ENCODE results near the gene PTPRK.

The PTPRK gene

DNA sequence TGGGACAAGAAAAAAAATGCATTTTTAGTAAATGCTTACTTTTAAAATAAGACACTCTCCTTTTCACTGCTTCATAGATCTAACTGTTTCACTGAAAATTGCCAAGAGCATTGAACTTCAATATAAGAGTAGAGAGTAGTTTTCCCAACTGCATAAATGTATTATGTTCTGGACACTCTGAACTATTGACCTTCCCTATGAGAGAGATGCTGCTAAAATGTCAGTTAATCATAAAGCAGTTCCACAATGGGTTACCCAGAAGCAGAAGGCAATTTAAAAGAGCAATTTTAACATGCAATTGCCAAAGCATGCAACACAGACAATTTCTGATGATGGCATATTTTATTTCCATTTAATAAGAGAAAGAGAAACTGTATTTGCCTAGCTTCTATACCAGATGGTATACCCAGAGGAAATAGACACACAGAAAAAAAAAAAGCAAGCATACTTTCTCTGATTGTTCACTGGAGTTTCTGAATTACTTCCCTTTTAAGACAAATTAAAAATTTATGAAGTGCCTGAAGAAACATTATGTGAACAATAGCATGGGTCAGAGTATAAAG, 340.4 kb downstream of the PTPRK start:
- H3K4me3 ChIP-seq (ENCODE audit: low read depth, low read length): no peak overlapping the region
- peaks cover 10% of the 10 kb centered on the region; the same call in 1 of the 2 replicates for H3K36me3 ChIP-seq (ENCODE audit: control insufficient read depth, insufficient read depth, low read length)
- no peaks in the 10 kb centered on the region for H3K27me3 ChIP-seq (ENCODE audit: control insufficient read depth, insufficient read depth, low read length)
- H3K4me1 ChIP-seq (ENCODE audit: control insufficient read depth, insufficient read depth, low read length): no peaks in the 10 kb centered on the region
- no peaks in the 10 kb centered on the region for H3K9me3 ChIP-seq (ENCODE audit: control insufficient read depth, insufficient read depth, low read depth, low read length)
- H3K27ac ChIP-seq (ENCODE audit: low read depth, low read length): no peak overlapping the region
- no peak overlapping the region for H3K9ac ChIP-seq (ENCODE audit: low read length)

DNA sequence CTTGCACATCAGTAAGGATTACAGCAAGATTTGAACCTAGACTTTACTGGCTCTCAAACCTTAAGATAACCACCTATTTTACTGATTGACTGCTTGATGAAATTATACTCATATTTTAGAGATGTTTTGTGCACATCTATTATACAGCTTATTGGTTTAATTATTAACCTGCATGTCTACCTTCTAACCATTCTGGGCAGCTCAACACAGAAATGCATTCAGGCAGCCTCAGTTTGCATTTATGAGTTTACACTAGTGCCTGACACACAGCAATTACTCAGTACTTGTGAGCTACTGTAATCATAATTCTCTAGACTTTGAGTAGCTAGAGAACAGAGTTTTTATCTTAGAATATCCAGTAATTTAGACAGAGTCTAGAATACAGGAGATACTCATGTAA, 345.7 kb downstream of the PTPRK start:
- H3K4me1 ChIP-seq (ENCODE audit: control insufficient read depth, insufficient read depth, low read length): no peaks in the 10 kb centered on the region
- no peaks in the 10 kb centered on the region for H3K36me3 ChIP-seq (ENCODE audit: control insufficient read depth, insufficient read depth, low read length)
- H3K27ac ChIP-seq (ENCODE audit: low read depth, low read length): no peak overlapping the region
- H3K4me3 ChIP-seq (ENCODE audit: low read depth, low read length): no peak overlapping the region
- H3K9ac ChIP-seq (ENCODE audit: low read length): no peak overlapping the region
- no peaks in the 10 kb centered on the region for H3K9me3 ChIP-seq (ENCODE audit: control insufficient read depth, insufficient read depth, low read depth, low read length)
- no peaks in the 10 kb centered on the region for H3K27me3 ChIP-seq (ENCODE audit: control insufficient read depth, insufficient read depth, low read length)

DNA sequence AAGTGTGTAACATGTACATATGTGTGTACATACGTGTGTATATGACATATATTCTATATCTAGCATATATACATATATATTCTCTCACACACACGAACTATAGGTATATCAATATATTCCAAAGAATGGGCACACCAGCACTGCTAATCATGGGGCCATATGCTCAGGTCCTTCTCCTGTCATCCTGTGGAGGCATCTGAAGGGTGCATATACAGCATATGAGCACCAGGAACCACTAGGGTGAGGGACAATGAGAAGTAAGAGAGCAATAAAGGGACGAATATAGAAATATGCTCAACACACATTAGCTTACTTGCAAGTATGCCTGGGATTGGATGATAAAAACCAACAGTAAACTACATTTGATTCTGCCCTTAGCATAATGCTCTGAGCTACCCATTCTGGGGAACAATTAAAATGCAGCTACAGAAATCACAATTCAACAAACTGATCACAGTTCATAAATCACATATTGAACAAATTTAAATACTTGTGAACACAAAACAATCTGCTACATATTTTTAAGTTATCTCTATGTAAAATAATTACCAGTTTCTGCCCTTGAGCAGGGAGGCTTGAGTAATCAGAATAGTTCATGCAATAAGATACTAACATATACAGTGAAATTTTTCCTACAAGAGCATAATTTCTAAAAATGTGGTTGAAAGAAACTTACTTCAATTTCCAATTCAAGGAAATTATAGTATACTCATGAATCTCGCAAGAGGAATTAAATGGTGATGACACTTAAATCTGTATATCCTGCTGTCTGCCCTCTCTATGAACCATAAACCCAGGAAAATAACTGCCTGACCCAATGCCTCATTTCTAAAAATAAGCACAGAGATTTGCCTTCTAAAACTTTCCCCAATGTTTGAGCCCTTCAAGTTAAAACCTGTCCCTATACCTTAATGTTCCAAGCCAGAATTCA, 347.4 kb downstream of the PTPRK start:
- Histone ChIP-seq H3K9ac (ENCODE audit: low read length) (no peak overlapping the region), H3K27ac (ENCODE audit: low read depth, low read length) (no peak overlapping the region), H3K27me3 (ENCODE audit: control insufficient read depth, insufficient read depth, low read length) (no peaks in the 10 kb centered on the region), H3K4me3 (ENCODE audit: low read depth, low read length) (no peak overlapping the region), H3K36me3 (ENCODE audit: control insufficient read depth, insufficient read depth, low read length) (no peaks in the 10 kb centered on the region), H3K9me3 (ENCODE audit: control insufficient read depth, insufficient read depth, low read depth, low read length) (no peaks in the 10 kb centered on the region), H3K4me1 (ENCODE audit: control insufficient read depth, insufficient read depth, low read length) (no peaks in the 10 kb centered on the region)

DNA sequence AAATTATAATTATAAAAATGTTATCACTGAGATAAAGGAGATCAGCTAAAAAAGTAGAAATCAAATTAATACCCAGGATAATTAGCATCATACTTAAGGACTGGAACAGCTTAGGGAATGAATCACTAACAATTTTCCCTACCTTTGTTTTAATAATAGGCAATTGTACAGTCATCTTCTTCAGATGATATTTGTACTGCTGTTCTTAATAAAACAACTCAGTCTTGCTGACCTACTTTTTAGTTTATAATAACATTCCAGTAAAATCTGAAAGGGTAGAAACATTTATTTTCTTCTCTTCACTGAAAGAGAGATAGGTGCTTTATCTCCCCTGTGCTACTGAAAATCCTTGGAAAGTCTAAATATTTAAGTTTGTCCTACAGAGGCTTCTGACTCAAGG, 348.3 kb downstream of the PTPRK start:
- Histone ChIP-seq H3K27ac (ENCODE audit: low read depth, low read length) (no peak overlapping the region), H3K4me1 (ENCODE audit: control insufficient read depth, insufficient read depth, low read length) (no peaks in the 10 kb centered on the region), H3K27me3 (ENCODE audit: control insufficient read depth, insufficient read depth, low read length) (no peaks in the 10 kb centered on the region), H3K9me3 (ENCODE audit: control insufficient read depth, insufficient read depth, low read depth, low read length) (no peaks in the 10 kb centered on the region), H3K4me3 (ENCODE audit: low read depth, low read length) (no peak overlapping the region), H3K9ac (ENCODE audit: low read length) (no peak overlapping the region), H3K36me3 (ENCODE audit: control insufficient read depth, insufficient read depth, low read length) (no peaks in the 10 kb centered on the region)

DNA sequence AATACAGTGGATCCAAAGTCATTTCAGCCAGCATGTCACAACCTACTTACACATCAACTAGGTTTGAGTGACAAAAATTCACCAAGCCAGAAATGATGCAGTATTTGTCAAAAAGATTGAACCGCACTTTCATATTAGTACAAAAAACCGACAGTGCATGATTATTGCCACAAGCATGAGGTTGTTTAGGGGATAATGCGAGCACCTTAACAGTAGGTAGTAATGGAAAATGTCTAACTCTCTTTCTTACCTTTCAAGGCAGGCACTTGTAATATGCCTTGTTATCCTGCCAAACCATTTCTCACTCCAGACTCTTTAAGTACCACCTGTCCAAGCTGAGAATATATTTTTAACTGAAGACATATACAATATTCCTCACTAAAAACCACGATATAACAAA, 349.2 kb downstream of the PTPRK start:
- H3K36me3 ChIP-seq (ENCODE audit: control insufficient read depth, insufficient read depth, low read length): no peaks in the 10 kb centered on the region
- no peaks in the 10 kb centered on the region for H3K9me3 ChIP-seq (ENCODE audit: control insufficient read depth, insufficient read depth, low read depth, low read length)
- no peak overlapping the region for H3K9ac ChIP-seq (ENCODE audit: low read length)
- H3K27ac ChIP-seq (ENCODE audit: low read depth, low read length): no peak overlapping the region
- H3K4me3 ChIP-seq (ENCODE audit: low read depth, low read length): no peak overlapping the region
- no peaks in the 10 kb centered on the region for H3K4me1 ChIP-seq (ENCODE audit: control insufficient read depth, insufficient read depth, low read length)
- no peaks in the 10 kb centered on the region for H3K27me3 ChIP-seq (ENCODE audit: control insufficient read depth, insufficient read depth, low read length)

DNA sequence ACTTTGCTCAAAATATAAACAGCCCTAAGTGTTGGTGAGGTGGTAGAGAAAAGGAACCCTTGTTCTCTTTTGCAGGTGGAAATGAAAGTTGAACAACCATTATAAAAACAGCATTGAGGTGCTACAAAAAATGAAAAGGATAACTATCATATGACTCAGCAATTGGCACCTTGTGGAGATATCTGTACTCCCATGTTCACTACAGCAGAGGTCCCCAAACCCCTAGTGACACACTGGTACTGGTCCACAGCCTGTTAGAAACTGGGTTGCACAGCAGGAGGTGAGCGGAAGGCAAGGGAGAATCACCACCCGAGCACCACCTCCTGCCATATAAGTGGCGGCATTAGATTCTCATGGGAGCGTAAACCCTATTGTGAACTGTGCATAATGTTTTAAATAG, 352.2 kb downstream of the PTPRK start:
- Histone ChIP-seq H3K27me3 (ENCODE audit: control insufficient read depth, insufficient read depth, low read length) (no peaks in the 10 kb centered on the region), H3K27ac (ENCODE audit: low read depth, low read length) (no peak overlapping the region), H3K9ac (ENCODE audit: low read length) (no peak overlapping the region), H3K9me3 (ENCODE audit: control insufficient read depth, insufficient read depth, low read depth, low read length) (no peaks in the 10 kb centered on the region), H3K4me3 (ENCODE audit: low read depth, low read length) (no peak overlapping the region), H3K36me3 (ENCODE audit: control insufficient read depth, insufficient read depth, low read length) (no peaks in the 10 kb centered on the region), H3K4me1 (ENCODE audit: control insufficient read depth, insufficient read depth, low read length) (no peaks in the 10 kb centered on the region)

DNA sequence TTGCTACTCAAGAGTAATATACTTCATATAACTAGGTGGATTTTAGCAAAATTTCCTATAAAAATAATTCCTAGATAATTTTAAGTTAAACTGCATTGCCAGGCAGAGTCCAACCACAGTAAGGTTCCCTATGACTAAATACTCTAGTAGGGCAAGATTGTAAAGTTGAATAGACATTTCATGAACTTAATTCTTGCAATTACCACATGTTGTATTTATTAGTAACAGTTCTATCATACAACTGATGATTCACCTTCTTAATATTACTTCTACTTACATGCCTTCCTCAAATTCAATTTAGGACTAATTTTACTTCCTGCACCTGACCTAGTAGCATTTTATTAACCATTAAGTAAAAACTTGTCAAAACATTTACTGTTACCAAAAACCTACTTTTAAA, 352.8 kb downstream of the PTPRK start:
- Histone ChIP-seq H3K4me1 (ENCODE audit: control insufficient read depth, insufficient read depth, low read length) (no peaks in the 10 kb centered on the region), H3K4me3 (ENCODE audit: low read depth, low read length) (no peak overlapping the region), H3K27ac (ENCODE audit: low read depth, low read length) (no peak overlapping the region), H3K9ac (ENCODE audit: low read length) (no peak overlapping the region), H3K9me3 (ENCODE audit: control insufficient read depth, insufficient read depth, low read depth, low read length) (no peaks in the 10 kb centered on the region), H3K27me3 (ENCODE audit: control insufficient read depth, insufficient read depth, low read length) (no peaks in the 10 kb centered on the region), H3K36me3 (ENCODE audit: control insufficient read depth, insufficient read depth, low read length) (no peaks in the 10 kb centered on the region)

DNA sequence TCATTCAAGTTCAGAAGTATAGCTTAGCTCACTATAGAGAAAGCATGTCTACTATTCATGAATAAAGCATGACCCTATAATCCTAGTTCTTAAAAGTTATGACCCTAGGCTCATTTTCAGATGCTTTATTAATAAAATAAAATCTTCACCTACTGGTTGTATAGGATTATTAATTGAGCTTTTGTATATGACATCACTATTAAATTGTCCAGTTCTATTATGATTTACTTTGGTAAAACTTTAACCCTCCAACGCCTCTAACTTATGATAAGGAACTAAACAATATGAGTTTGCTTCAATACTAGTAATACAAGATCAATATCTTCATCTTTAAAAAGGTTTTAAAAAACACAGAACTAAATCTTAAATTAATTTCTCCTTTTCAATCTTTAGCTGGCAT, 356.1 kb downstream of the PTPRK start:
- H3K9ac ChIP-seq (ENCODE audit: low read length): no peak overlapping the region
- H3K4me1 ChIP-seq (ENCODE audit: control insufficient read depth, insufficient read depth, low read length): no peaks in the 10 kb centered on the region
- H3K27me3 ChIP-seq (ENCODE audit: control insufficient read depth, insufficient read depth, low read length): no peaks in the 10 kb centered on the region
- no peaks in the 10 kb centered on the region for H3K36me3 ChIP-seq (ENCODE audit: control insufficient read depth, insufficient read depth, low read length)
- H3K27ac ChIP-seq (ENCODE audit: low read depth, low read length): no peak overlapping the region
- no peaks in the 10 kb centered on the region for H3K9me3 ChIP-seq (ENCODE audit: control insufficient read depth, insufficient read depth, low read depth, low read length)
- no peak overlapping the region for H3K4me3 ChIP-seq (ENCODE audit: low read depth, low read length)

DNA sequence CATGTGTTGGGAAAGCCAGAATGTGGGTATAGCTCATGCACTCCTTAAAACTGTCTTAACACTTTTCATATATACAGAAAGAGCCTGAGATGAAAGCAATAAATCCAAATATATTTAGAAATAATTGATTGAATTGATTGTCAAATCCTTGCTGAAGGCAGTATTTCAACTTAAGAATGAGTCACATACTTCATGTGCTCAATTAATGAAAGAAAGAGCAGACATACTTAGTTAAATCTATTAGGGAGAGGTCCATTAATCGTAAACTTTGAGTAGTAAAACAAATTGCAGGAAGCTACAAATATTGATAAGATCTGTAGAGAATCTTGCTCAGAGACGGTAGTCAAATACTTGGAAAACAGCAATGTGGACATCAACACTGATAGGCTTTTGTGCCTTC, 358.0 kb downstream of the PTPRK start:
- no peaks in the 10 kb centered on the region for H3K36me3 ChIP-seq (ENCODE audit: control insufficient read depth, insufficient read depth, low read length)
- H3K27me3 ChIP-seq (ENCODE audit: control insufficient read depth, insufficient read depth, low read length): no peaks in the 10 kb centered on the region
- H3K4me1 ChIP-seq (ENCODE audit: control insufficient read depth, insufficient read depth, low read length): no peaks in the 10 kb centered on the region
- H3K27ac ChIP-seq (ENCODE audit: low read depth, low read length): no peak overlapping the region
- no peak overlapping the region for H3K9ac ChIP-seq (ENCODE audit: low read length)
- H3K4me3 ChIP-seq (ENCODE audit: low read depth, low read length): no peak overlapping the region
- no peaks in the 10 kb centered on the region for H3K9me3 ChIP-seq (ENCODE audit: control insufficient read depth, insufficient read depth, low read depth, low read length)

DNA sequence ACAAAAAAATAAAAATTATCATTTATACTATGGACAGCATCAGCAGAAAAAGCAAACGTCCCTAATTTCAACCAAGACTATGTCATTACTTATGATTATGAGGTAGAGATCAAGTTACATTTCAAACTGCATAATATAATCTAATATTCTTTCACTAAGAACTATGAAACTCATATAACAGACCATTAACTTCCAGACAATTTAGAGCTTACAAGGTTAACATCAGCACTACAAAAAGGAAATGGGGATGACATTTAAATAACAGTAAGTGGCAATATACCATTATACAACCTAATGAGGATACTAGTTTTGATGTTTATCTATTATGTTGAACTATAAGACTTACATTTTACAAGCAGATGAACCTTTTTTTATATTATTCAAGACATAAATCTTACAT, 358.6 kb downstream of the PTPRK start:
- Histone ChIP-seq H3K27ac (ENCODE audit: low read depth, low read length) (no peak overlapping the region), H3K27me3 (ENCODE audit: control insufficient read depth, insufficient read depth, low read length) (no peaks in the 10 kb centered on the region), H3K9ac (ENCODE audit: low read length) (no peak overlapping the region), H3K4me1 (ENCODE audit: control insufficient read depth, insufficient read depth, low read length) (no peaks in the 10 kb centered on the region), H3K4me3 (ENCODE audit: low read depth, low read length) (no peak overlapping the region), H3K9me3 (ENCODE audit: control insufficient read depth, insufficient read depth, low read depth, low read length) (no peaks in the 10 kb centered on the region), H3K36me3 (ENCODE audit: control insufficient read depth, insufficient read depth, low read length) (no peaks in the 10 kb centered on the region)

DNA sequence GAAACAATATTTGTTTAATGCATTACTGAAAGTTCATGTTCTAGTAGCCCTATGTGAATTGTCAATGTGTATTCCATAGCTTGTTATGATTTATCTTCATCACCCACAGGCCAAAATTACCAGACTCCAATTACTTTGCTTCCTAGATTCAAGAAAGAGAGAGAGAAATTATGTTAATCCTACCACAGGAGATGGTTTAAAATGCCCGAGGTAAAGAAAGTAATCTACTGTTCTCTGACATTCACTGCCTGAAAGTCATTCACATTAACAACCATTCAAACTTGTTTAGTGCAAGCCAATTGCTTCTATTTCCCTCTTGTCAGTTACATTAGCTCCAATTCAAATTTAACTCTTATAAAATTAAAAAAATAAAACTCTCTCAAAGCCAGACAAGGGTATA, 359.1 kb downstream of the PTPRK start:
- H3K9me3 ChIP-seq (ENCODE audit: control insufficient read depth, insufficient read depth, low read depth, low read length): no peaks in the 10 kb centered on the region
- H3K36me3 ChIP-seq (ENCODE audit: control insufficient read depth, insufficient read depth, low read length): no peaks in the 10 kb centered on the region
- no peaks in the 10 kb centered on the region for H3K4me1 ChIP-seq (ENCODE audit: control insufficient read depth, insufficient read depth, low read length)
- H3K9ac ChIP-seq (ENCODE audit: low read length): no peak overlapping the region
- no peak overlapping the region for H3K27ac ChIP-seq (ENCODE audit: low read depth, low read length)
- no peak overlapping the region for H3K4me3 ChIP-seq (ENCODE audit: low read depth, low read length)
- no peaks in the 10 kb centered on the region for H3K27me3 ChIP-seq (ENCODE audit: control insufficient read depth, insufficient read depth, low read length)

Measured in HUES6 (cell line).